HG03159 (cell line): ENCODE results near the gene CCDC9B.

Source experiments
- ATAC-seq: cut with Tn5 transposase; IDR thresholded peaks from one replicate; pipeline ENCODE4 v1.9.1; 2021; ENCODE audit warnings: mild to moderate bottlenecking, moderate library complexity; ENCODE audit not compliant: unreplicated experiment

Gene CCDC9B

GRCh38 chr15:40331637-40332036 lies 9.1 kb downstream of the CCDC9B start:
- ATAC-seq = no peak

- no peak for ATAC-seq
Observed at GRCh38 chr15:40331026-40331425, 9.7 kb downstream of the CCDC9B start.

- no peak for ATAC-seq
Observed at GRCh38 chr15:40330368-40330836, 10.3 kb downstream of the CCDC9B start.

- no peak for ATAC-seq
Observed at GRCh38 chr15:40329804-40330203, 10.9 kb downstream of the CCDC9B start.

- no peak for ATAC-seq
Observed at GRCh38 chr15:40328751-40329150, 12.0 kb downstream of the CCDC9B start.

- no peak for ATAC-seq
Observed at GRCh38 chr15:40328176-40328575, 12.6 kb downstream of the CCDC9B start.

- ATAC-seq = no peak
Observed at GRCh38 chr15:40327457-40327856, 13.3 kb downstream of the CCDC9B start.

GRCh38 chr15:40325700-40326099 lies 15.0 kb downstream of the CCDC9B start:
- ATAC-seq = no peak

- ATAC-seq = no peak
Observed at GRCh38 chr15:40325188-40325587, 15.6 kb downstream of the CCDC9B start.

GRCh38 chr15:40323953-40324937 lies 16.5 kb downstream of the CCDC9B start:
- peak; percentile 4 for ATAC-seq

GRCh38 chr15:40323239-40323952 lies 17.3 kb downstream of the CCDC9B start, which contains the start of gene INAFM2:
TSS of gene INAFM2 (plus strand) at chr15:40323692. CDS start at chr15:40324056, 364 bp downstream.
- peak; percentile 89 for ATAC-seq

- ATAC-seq = no peak
Observed at GRCh38 chr15:40322531-40323238, 18.1 kb downstream of the CCDC9B start.

GRCh38 chr15:40320931-40321371 lies 19.8 kb downstream of the CCDC9B start:
- no peak for ATAC-seq

- no peak for ATAC-seq
Observed at GRCh38 chr15:40320409-40320808, 20.3 kb downstream of the CCDC9B start.

GRCh38 chr15:40317580-40317979 lies 23.2 kb downstream of the CCDC9B start:
- no peak for ATAC-seq

GRCh38 chr15:40316931-40317330 lies 23.8 kb downstream of the CCDC9B start:
- no peak for ATAC-seq

GRCh38 chr15:40314723-40315276 lies 25.9 kb downstream of the CCDC9B start:
- ATAC-seq = no peak

GRCh38 chr15:40313531-40314398 lies 27.0 kb downstream of the CCDC9B start:
- no peak for ATAC-seq

GRCh38 chr15:40312370-40313158 lies 28.2 kb downstream of the CCDC9B start:
- ATAC-seq = no peak
